ENCODE data around the gene TPH2. TPM values are rescaled to one million over a fixed set of nuclear protein-coding genes. Genes with fewer than 3 reads are reported as not detected.

Gene TPH2
- total RNA-seq, 2 experiments from 2014 or later = not detected

- Mint-ChIP-seq H3K27ac (no peak overlapping the region), H3K27me3 (peaks cover 27% of the 10 kb centered on the region), H3K4me1 (ENCODE audit: low read depth) (peaks cover 9% of the 10 kb centered on the region), H3K4me3 (no peak overlapping the region), H3K36me3 (no peaks in the 10 kb centered on the region), H3K9me3 (no peaks in the 10 kb centered on the region)
- POLR2A ChIA-PET = no interaction called here
- intact Hi-C loops (cut with micrococcal nuclease) = no loop called here
- no peak for DNase-seq
- CTCF ChIA-PET = no interaction called here
These were observed 30.7 kb downstream of the TPH2 start for GRCh38 chr12:71969330-71969729.

GRCh38 chr12:71970031-71970430 is 31.4 kb downstream of the TPH2 start:
- peaks cover 10% of the 10 kb centered on the region for H3K4me1 Mint-ChIP-seq (ENCODE audit: low read depth)
- no peak overlapping the region for H3K27ac Mint-ChIP-seq
- H3K9me3 Mint-ChIP-seq = no peaks in the 10 kb centered on the region
- ChIA-PET CTCF (no interaction called here), POLR2A (no interaction called here)
- no peaks in the 10 kb centered on the region for H3K36me3 Mint-ChIP-seq
- no peak for DNase-seq
- H3K4me3 Mint-ChIP-seq = no peak overlapping the region
- intact Hi-C loops (cut with micrococcal nuclease) = no loop called here
- peaks cover 25% of the 10 kb centered on the region for H3K27me3 Mint-ChIP-seq

DNA sequence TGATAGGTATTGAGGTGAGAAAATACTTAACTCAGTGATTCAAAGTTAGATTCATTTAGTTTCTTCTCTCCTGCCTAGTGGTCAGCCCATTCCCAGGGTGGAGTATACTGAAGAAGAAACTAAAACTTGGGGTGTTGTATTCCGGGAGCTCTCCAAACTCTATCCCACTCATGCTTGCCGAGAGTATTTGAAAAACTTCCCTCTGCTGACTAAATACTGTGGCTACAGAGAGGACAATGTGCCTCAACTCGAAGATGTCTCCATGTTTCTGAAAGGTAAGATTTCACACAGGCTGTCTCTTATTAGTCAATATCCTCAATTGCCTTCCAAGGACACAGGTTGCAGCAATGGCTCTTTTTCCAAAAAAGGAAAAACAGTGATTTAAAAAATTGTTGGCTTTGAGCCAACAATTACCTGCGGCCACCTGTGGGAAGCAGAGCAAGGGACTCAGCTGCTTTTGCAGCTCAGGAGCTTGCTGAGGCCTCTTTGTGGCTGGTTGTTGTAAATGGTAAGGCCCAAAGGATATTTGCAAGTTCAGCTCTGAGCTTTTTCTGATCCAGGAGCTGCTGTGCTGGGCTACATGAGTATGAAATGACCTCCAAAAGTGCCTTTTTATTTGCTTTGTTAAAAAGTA is 33.9 kb downstream of the TPH2 start:
- no peak overlapping the region for H3K4me3 Mint-ChIP-seq
- intact Hi-C loops (cut with micrococcal nuclease) = loop anchor here (1.0 kb wide), 1 partner anchor 37 kb away; no protein-coding TSS in a partner anchor
- no peak for DNase-seq
- CTCF ChIA-PET = no interaction called here
- POLR2A ChIA-PET = no interaction called here
- no peak overlapping the region for H3K27ac Mint-ChIP-seq
- H3K36me3 Mint-ChIP-seq = no peaks in the 10 kb centered on the region
- H3K4me1 Mint-ChIP-seq (ENCODE audit: low read depth) = peaks cover 10% of the 10 kb centered on the region
- H3K9me3 Mint-ChIP-seq = no peaks in the 10 kb centered on the region
- peaks cover 16% of the 10 kb centered on the region for H3K27me3 Mint-ChIP-seq

DNA sequence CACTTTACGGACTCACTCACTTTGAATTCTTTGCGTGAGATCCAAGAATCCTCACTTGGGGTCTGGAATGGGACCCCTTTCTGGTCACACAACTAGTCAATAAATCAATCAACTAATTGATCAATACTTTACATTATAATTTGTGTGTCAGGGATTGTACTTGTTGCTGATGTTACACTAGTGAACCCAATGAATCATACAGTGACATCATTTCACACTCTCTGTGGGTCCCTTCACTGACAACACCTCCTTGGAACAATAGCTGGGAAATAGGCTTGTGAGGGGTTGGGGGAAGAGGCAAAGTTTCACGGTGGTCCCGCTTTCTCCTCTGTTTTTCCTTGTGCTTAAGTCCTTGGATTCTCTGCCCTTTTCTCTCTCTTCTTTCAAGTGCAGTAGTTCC is 35.0 kb downstream of the TPH2 start:
- Mint-ChIP-seq H3K4me1 (ENCODE audit: low read depth) (peaks cover 10% of the 10 kb centered on the region), H3K27me3 (peaks cover 8% of the 10 kb centered on the region), H3K4me3 (no peak overlapping the region), H3K36me3 (no peaks in the 10 kb centered on the region), H3K9me3 (no peaks in the 10 kb centered on the region), H3K27ac (no peak overlapping the region)
- no peak for DNase-seq
- ChIA-PET CTCF (no interaction called here), POLR2A (no interaction called here)
- intact Hi-C loops (cut with micrococcal nuclease) = loop anchor here (1.0 kb wide), 1 partner anchor 38 kb away; no protein-coding TSS in a partner anchor

- intact Hi-C loops (cut with micrococcal nuclease) = no loop called here
- Mint-ChIP-seq H3K4me1 (ENCODE audit: low read depth) (no peaks in the 10 kb centered on the region), H3K27ac (no peak overlapping the region), H3K27me3 (peaks cover 4% of the 10 kb centered on the region), H3K4me3 (no peak overlapping the region), H3K36me3 (no peaks in the 10 kb centered on the region), H3K9me3 (no peaks in the 10 kb centered on the region)
- CTCF ChIA-PET = no interaction called here
- POLR2A ChIA-PET = no interaction called here
- DNase-seq = no peak
These were observed 41.9 kb downstream of the TPH2 start for GRCh38 chr12:71980538-71980937.

DNA sequence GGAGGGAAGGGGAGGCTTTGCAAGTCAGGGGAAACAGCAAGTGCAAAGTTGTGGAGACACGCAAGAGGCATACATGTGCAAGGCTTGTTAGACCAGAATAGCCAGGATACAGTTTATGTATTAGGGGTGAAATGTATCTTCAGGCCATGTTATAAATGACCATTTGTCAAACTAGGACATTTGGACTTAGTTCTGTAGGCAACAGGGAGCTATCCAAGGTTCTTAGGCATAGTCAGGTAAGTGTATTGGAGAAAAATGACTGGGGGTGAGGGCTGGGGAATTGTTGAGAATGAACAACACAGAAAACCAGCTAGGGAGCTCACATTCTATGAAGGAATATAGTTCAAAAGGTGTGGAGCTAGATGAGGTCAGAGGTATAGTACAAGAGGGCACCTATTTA is 42.5 kb downstream of the TPH2 start:
- no peak overlapping the region for H3K4me3 Mint-ChIP-seq
- no peak overlapping the region for H3K27ac Mint-ChIP-seq
- intact Hi-C loops (cut with micrococcal nuclease) = no loop called here
- POLR2A ChIA-PET = no interaction called here
- CTCF ChIA-PET = no interaction called here
- no peaks in the 10 kb centered on the region for H3K36me3 Mint-ChIP-seq
- H3K27me3 Mint-ChIP-seq = peaks cover 2% of the 10 kb centered on the region
- DNase-seq = no peak
- H3K4me1 Mint-ChIP-seq (ENCODE audit: low read depth) = no peaks in the 10 kb centered on the region
- H3K9me3 Mint-ChIP-seq = no peaks in the 10 kb centered on the region

GRCh38 chr12:71994715-71995114 is 56.1 kb downstream of the TPH2 start:
- intact Hi-C loops (cut with micrococcal nuclease) = no loop called here
- ChIA-PET POLR2A (no interaction called here), CTCF (interaction anchor here (1.1 kb wide), 1 partner anchor 22 kb away, joined by 3 read pairs; no protein-coding TSS in a partner anchor)
- Mint-ChIP-seq H3K27ac (no peak overlapping the region), H3K36me3 (no peaks in the 10 kb centered on the region), H3K4me1 (ENCODE audit: low read depth) (no peaks in the 10 kb centered on the region), H3K9me3 (no peaks in the 10 kb centered on the region), H3K27me3 (peaks cover 18% of the 10 kb centered on the region), H3K4me3 (no peak overlapping the region)
- no peak for DNase-seq

DNA sequence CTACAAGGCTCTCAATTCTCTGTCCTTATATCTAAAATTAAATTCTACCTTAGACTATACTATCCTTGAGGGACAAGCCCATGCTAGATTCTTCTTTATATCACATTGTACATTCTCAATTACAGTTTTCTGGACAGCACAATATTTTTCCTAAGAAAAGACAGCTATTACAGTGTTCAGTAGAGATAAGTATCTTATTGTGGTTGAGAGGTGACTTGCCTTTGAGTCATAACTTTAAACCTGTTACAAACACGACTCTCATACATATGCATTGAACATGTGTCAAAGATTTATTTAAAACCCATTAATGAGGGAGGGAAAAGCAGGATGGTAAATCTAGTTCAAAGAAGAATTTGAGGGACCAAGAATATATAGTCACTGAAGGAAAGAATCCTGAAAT is 61.1 kb downstream of the TPH2 start:
- peaks cover 15% of the 10 kb centered on the region for H3K27me3 Mint-ChIP-seq
- CTCF ChIA-PET = no interaction called here
- no peaks in the 10 kb centered on the region for H3K36me3 Mint-ChIP-seq
- no peaks in the 10 kb centered on the region for H3K9me3 Mint-ChIP-seq
- no peak overlapping the region for H3K4me3 Mint-ChIP-seq
- intact Hi-C loops (cut with micrococcal nuclease) = no loop called here
- DNase-seq = no peak
- POLR2A ChIA-PET = no interaction called here
- H3K4me1 Mint-ChIP-seq (ENCODE audit: low read depth) = no peaks in the 10 kb centered on the region
- no peak overlapping the region for H3K27ac Mint-ChIP-seq

- Mint-ChIP-seq H3K36me3 (no peaks in the 10 kb centered on the region), H3K9me3 (no peaks in the 10 kb centered on the region), H3K4me1 (ENCODE audit: low read depth) (no peaks in the 10 kb centered on the region), H3K4me3 (no peak overlapping the region), H3K27me3 (peaks cover 20% of the 10 kb centered on the region), H3K27ac (no peak overlapping the region)
- POLR2A ChIA-PET = no interaction called here
- CTCF ChIA-PET = interaction anchor here (1.8 kb wide), 1 partner anchor 15 kb away, joined by 6 read pairs; no protein-coding TSS in a partner anchor
- intact Hi-C loops (cut with micrococcal nuclease) = no loop called here
- no peak for DNase-seq
These were observed 62.5 kb downstream of the TPH2 start for GRCh38 chr12:72000969-72001648.

- ChIA-PET POLR2A (no interaction called here), CTCF (no interaction called here)
- Mint-ChIP-seq H3K4me1 (ENCODE audit: low read depth) (no peaks in the 10 kb centered on the region), H3K4me3 (no peak overlapping the region), H3K27ac (no peak overlapping the region), H3K36me3 (no peaks in the 10 kb centered on the region), H3K9me3 (no peaks in the 10 kb centered on the region), H3K27me3 (peaks cover 17% of the 10 kb centered on the region)
- intact Hi-C loops (cut with micrococcal nuclease) = no loop called here
- DNase-seq = no peak
These were observed 68.1 kb downstream of the TPH2 start for GRCh38 chr12:72006766-72007165.

- ChIA-PET POLR2A (no interaction called here), CTCF (no interaction called here)
- H3K9me3 Mint-ChIP-seq = no peaks in the 10 kb centered on the region
- no peak overlapping the region for H3K4me3 Mint-ChIP-seq
- H3K27me3 Mint-ChIP-seq = peaks cover 11% of the 10 kb centered on the region
- no peak overlapping the region for H3K27ac Mint-ChIP-seq
- no peak for DNase-seq
- no peaks in the 10 kb centered on the region for H3K36me3 Mint-ChIP-seq
- no peaks in the 10 kb centered on the region for H3K4me1 Mint-ChIP-seq (ENCODE audit: low read depth)
- intact Hi-C loops (cut with micrococcal nuclease) = no loop called here
These were observed 71.7 kb downstream of the TPH2 start for GRCh38 chr12:72010356-72010755.

GRCh38 chr12:72011374-72011773 is 72.7 kb downstream of the TPH2 start:
- Mint-ChIP-seq H3K27ac (no peak overlapping the region), H3K4me1 (ENCODE audit: low read depth) (no peaks in the 10 kb centered on the region), H3K27me3 (peaks cover 4% of the 10 kb centered on the region), H3K4me3 (no peak overlapping the region), H3K36me3 (no peaks in the 10 kb centered on the region), H3K9me3 (no peaks in the 10 kb centered on the region)
- CTCF ChIA-PET = no interaction called here
- intact Hi-C loops (cut with micrococcal nuclease) = no loop called here
- no peak for DNase-seq
- POLR2A ChIA-PET = no interaction called here

DNA sequence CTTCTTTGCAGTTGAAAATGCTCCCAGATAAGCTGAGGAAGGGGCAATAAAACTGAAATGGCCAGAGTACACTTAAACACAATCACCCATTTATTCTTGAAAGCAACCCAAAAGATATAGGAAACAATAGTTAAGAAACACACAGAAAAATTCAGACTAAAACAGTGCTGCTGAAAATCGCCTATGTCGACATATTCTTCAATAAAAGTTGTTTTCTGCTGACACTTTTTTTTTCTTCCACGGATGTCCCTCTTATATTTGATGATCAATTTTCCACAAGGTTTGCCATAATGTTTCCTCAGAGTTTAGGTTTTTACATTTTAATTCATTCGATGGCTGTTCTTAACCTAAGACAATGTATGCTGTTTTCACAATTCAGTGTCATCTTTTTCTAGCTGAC is 74.2 kb downstream of the TPH2 start:
- Mint-ChIP-seq H3K4me1 (ENCODE audit: low read depth) (no peaks in the 10 kb centered on the region), H3K36me3 (no peaks in the 10 kb centered on the region), H3K4me3 (no peak overlapping the region), H3K27me3 (peaks cover 4% of the 10 kb centered on the region), H3K9me3 (no peaks in the 10 kb centered on the region), H3K27ac (no peak overlapping the region)
- POLR2A ChIA-PET = no interaction called here
- CTCF ChIA-PET = interaction anchor here (1.0 kb wide), 1 partner anchor 20 kb away, joined by 3 read pairs; no protein-coding TSS in a partner anchor
- intact Hi-C loops (cut with micrococcal nuclease) = no loop called here
- DNase-seq = no peak

Measured in activated CD4-positive, alpha-beta memory T cell treated with anti-CD3 and anti-CD28 coated beads for 36 hours (primary cell).